K562 (cell line): Measurements from ENCODE around the gene APOBEC3F. TPM values are rescaled to one million over a fixed set of nuclear protein-coding genes. Genes with fewer than 3 reads are reported as not detected.
"Not testable (repeated sequence)": the region's sequence is repeated elsewhere in the genome, so short reads cannot be mapped to it uniquely, and the experiment has no call there.

Experiments used
- ATAC-seq: fragments of 200-7000 bp; cut with Tn5 transposase; 3 replicates; pipeline ENCODE4 v1.9.1; 2020; ENCODE audit warnings: moderate library complexity
- BruUV-seq: library from RNA; stranded (reverse); fragments of 400-500 nt; replicated peaks from 2 replicates; lab custom pipeline; 2021; lab: Mats Ljungman, UMichigan
- CTCF ChIA-PET: fragments of 300-600 bp; formaldehyde crosslinking; extraction: SDS; loops from one replicate; lab custom pipeline; 2021; ENCODE audit warnings: low intra/inter-chr PET ratio; lab: Yijun Ruan, JAX
- POLR2A ChIA-PET: fragments of 300-600, 350-650 bp; sonication (Branson Sonifier 250); formaldehyde crosslinking; extraction: SDS; loops from one replicate; lab custom pipeline; 2021; ENCODE audit warnings: antibody characterized with exemption, inconsistent platforms; lab: Yijun Ruan, JAX
- DNase-seq, 4 experiments: peaks; one replicate each; pipeline versions ENCODE4 v3.0.0 to v3.0.0-alpha.2; 2011 to 2018; ENCODE audit warnings: low spot score in 3 of 4, mixed read lengths in 3 of 4; ENCODE audit errors: extremely low read depth in 1 of 4
- FAIRE-seq: peaks from 2 replicates; lab custom pipeline; 2011; peaks lifted over from hg19 to GRCh38; lab: Jason Lieb, UNC
- H2AFZ ChIP-seq: 2 replicates; pipeline ENCODE4 v1.6.0; 2011; ENCODE audit warnings: low read depth, low read length, control low read depth, inconsistent platforms
- H3K27ac ChIP-seq: fragments of 200-600 bp; 3 replicates; pipeline ENCODE4 v1.8.0; 2011; ENCODE audit warnings: low read depth, mild to moderate bottlenecking, control low read depth, inconsistent platforms, low read length, moderate library complexity, mixed read lengths; ENCODE audit errors: extremely low read depth
- H3K27me3 ChIP-seq, 2 experiments: fragments of 300-600 bp in 1 of 2; 2 replicates in 1 of 2; 3 replicates in 1 of 2; pipeline versions ENCODE4 v1.6.0 to v1.8.0; 2011; ENCODE audit warnings: inconsistent platforms in 2 of 2, low read length in 2 of 2, mild to moderate bottlenecking in 1 of 2, mixed read lengths in 1 of 2, moderate library complexity in 1 of 2; ENCODE audit not compliant: control insufficient read depth in 2 of 2, insufficient read depth in 2 of 2
- H3K36me3 ChIP-seq: fragments of 300-600 bp; 3 replicates; pipeline ENCODE4 v1.8.0; 2011; ENCODE audit warnings: mild to moderate bottlenecking, low read length, inconsistent platforms; ENCODE audit not compliant: control insufficient read depth, insufficient read depth
- H3K4me1 ChIP-seq, 2 experiments: fragments of 200-600 bp in 1 of 2; replicated peaks in 1 of 2; 2 replicates in 1 of 2; 3 replicates in 1 of 2; pipeline versions ENCODE4 v1.5.1 to v1.8.0; 2011; ENCODE audit warnings: inconsistent platforms in 2 of 2, low read length in 2 of 2, mild to moderate bottlenecking in 1 of 2, mixed read lengths in 1 of 2, moderate library complexity in 1 of 2; ENCODE audit not compliant: control insufficient read depth in 2 of 2, insufficient read depth in 2 of 2
- H3K4me2 ChIP-seq: 2 replicates; pipeline ENCODE4 v1.6.1; 2011; ENCODE audit warnings: low read length, control low read depth, inconsistent platforms, mixed read lengths; ENCODE audit not compliant: insufficient read depth
- H3K4me3 ChIP-seq: fragments of 200-600 bp; sonication (generic), shearing (Covaris generic); 2 replicates; pipeline ENCODE4 v1.5.1; 2016; ENCODE audit warnings: control low read depth, inconsistent platforms
- H3K79me2 ChIP-seq: fragments of 200-600 bp; 3 replicates; pipeline ENCODE4 v1.8.0; 2011; ENCODE audit warnings: low read length, inconsistent platforms; ENCODE audit not compliant: control insufficient read depth, insufficient read depth
- H3K9ac ChIP-seq, 2 experiments: 2 replicates each; pipeline versions ENCODE4 v1.6.0 to v1.6.1; 2011; ENCODE audit warnings: low read depth in 2 of 2, low read length in 2 of 2, control low read depth in 1 of 2, inconsistent platforms in 1 of 2, mild to moderate bottlenecking in 1 of 2, mixed read lengths in 1 of 2; ENCODE audit not compliant: insufficient read depth in 1 of 2
- H3K9me1 ChIP-seq: one replicate; pipeline ENCODE4 v1.6.0; 2011; ENCODE audit warnings: inconsistent platforms, mild to moderate bottlenecking, low read length, moderate library complexity; ENCODE audit not compliant: control insufficient read depth, insufficient read depth
- H3K9me3 ChIP-seq: replicated peaks from 2 replicates; pipeline ENCODE4 v1.5.1; 2011; ENCODE audit warnings: low read depth, low read length, inconsistent platforms; ENCODE audit not compliant: control insufficient read depth, insufficient read depth
- H4K20me1 ChIP-seq: replicated peaks from 2 replicates; pipeline ENCODE4 v1.6.1; 2011; ENCODE audit warnings: low read length, inconsistent platforms, mixed read lengths; ENCODE audit not compliant: control insufficient read depth, insufficient read depth
- KLF16 ChIP-seq: IDR thresholded peaks from 2 replicates; pipeline ENCODE4 v1.6.1; 2016; ENCODE audit warnings: antibody characterized with exemption
- SAFB2 ChIP-seq: fragments of 200-400 bp; formaldehyde crosslinking; IDR thresholded peaks from 2 replicates; pipeline ENCODE4 v1.6.1; 2018; ENCODE audit warnings: borderline replicate concordance, low read length, low read depth, moderate library complexity; ENCODE audit not compliant: severe bottlenecking
- SP2 ChIP-seq: IDR thresholded peaks from 2 replicates; pipeline ENCODE4 v1.6.1; 2011; ENCODE audit warnings: mild to moderate bottlenecking, low read depth, low read length, moderate library complexity; ENCODE audit not compliant: poor library complexity, severe bottlenecking; ENCODE audit errors: extremely low read depth
- STAT5B ChIP-seq: fragments of 250-450 bp; sonication (Bioruptor Pico); IDR thresholded peaks from 2 replicates; pipeline ENCODE4 v1.8.0; 2021; ENCODE audit warnings: mild to moderate bottlenecking, inconsistent platforms
- U2AF2 ChIP-seq: fragments of 200-400 bp; formaldehyde crosslinking; optimal IDR thresholded peaks from 2 replicates; pipeline ENCODE3; 2017; ENCODE audit warnings: low read depth, mild to moderate bottlenecking, low read length
- ZNF347 ChIP-seq: fragments of 450-650 bp; formaldehyde crosslinking; IDR thresholded peaks from 2 replicates; pipeline ENCODE4 v1.4.0; 2020; ENCODE audit warnings: low read depth, mild to moderate bottlenecking, moderate library complexity
- ZNF436 ChIP-seq: fragments of 250-450, 450-650 bp; sonication (Bioruptor Pico); formaldehyde crosslinking; IDR thresholded peaks from 2 replicates; pipeline ENCODE4 v1.7.0; 2020; ENCODE audit warnings: mild to moderate bottlenecking
- ZNF444 ChIP-seq: fragments of 250-450 bp; sonication (Bioruptor Pico); IDR thresholded peaks from 2 replicates; pipeline ENCODE4 v1.4.0; 2020; ENCODE audit warnings: mild to moderate bottlenecking, moderate library complexity
- ZNF785 ChIP-seq: fragments of 250-450 bp; sonication (Bioruptor Pico); IDR thresholded peaks from 2 replicates; pipeline ENCODE4 v1.4.0; 2020; ENCODE audit warnings: mild to moderate bottlenecking
- WGBS: fragments of 100-300 bp; shearing (Covaris generic); methylation state at CpG from one replicate; pipeline ENCODE4 v1.1.6; 2016; ENCODE audit warnings: low coverage, mixed read lengths; ENCODE audit not compliant: insufficient coverage; ENCODE audit errors: missing lambda C conversion rate; 5-methylcytosine and 5-hydroxymethylcytosine counted together
- in situ Hi-C: fragments of 300-500 bp; cut with MboI; formaldehyde crosslinking; loops from 4 replicates; pipeline ENCODE4 v1.15.0; 2018; ENCODE audit warnings: inconsistent platforms, mixed read lengths
- intact Hi-C: fragments of 100-400 bp; cut with micrococcal nuclease; formaldehyde crosslinking; loops from 2 replicates; pipeline ENCODE4 v1.14.2; 2022
- polyA plus RNA-seq, 8 experiments: library from polyadenylated mRNA; depleted of rRNA in 4 of 8; stranded (reverse) in 5 of 8; unstranded in 3 of 8; fragments of >200 nt; fragmentation: Nextera tagmentation in 2 of 8; fragmentation: Illumina TruSeq in 1 of 8; extraction: Ambion mirVana in 2 of 8; extraction: Trizol in 1 of 8; gene quantifications; 2 replicates each; pipeline versions ENCODE4 v1.2.1 to v1.2.3, GENCODE V29; 2011 to 2014; ENCODE audit warnings: inconsistent platforms in 1 of 8, missing spikeins in 1 of 8
- total RNA-seq, 7 experiments: library from RNA; depleted of rRNA in 6 of 7; stranded (reverse); fragments of >200 nt in 6 of 7; fragmentation: Illumina TruSeq in 2 of 7; extraction: Trizol in 2 of 7; gene quantifications; 2 replicates each; pipeline versions ENCODE4 v1.2.1 to v1.2.3, GENCODE V29; 2011 to 2021; ENCODE audit warnings: low replicate concordance in 1 of 7

APOBEC3F gene
- total and polyA plus RNA-seq, 9 of the 15 experiments (the other 6 are each of a cell fraction or from before 2014, with no cell fraction given): 1.1 to 3.3 (median 1.9) TPM

GRCh38 chr22:39070186-39070585 lies 29.5 kb downstream of the APOBEC3F start:
- 73% methylated on average over 6 of the region's 7 CpGs for WGBS
- Histone ChIP-seq H3K4me3 (no peak overlapping the region), H3K9ac (no peak overlapping the region), H2AFZ (no peak overlapping the region), H3K9me1 (no peaks in the 10 kb centered on the region), H3K79me2 (no peaks in the 10 kb centered on the region), H3K4me2 (no peak overlapping the region), H3K4me1 (no peaks in the 10 kb centered on the region; a peak in 2 of 5 replicates), H3K9me3 (no peaks in the 10 kb centered on the region), H3K27me3 (no peaks in the 10 kb centered on the region), H3K36me3 (no peaks in the 10 kb centered on the region), H4K20me1 (no peaks in the 10 kb centered on the region), H3K27ac (no peak overlapping the region)
- ATAC-seq: no peak
- in situ Hi-C loops (no loop called here), intact Hi-C loops (no loop called here)
- FAIRE-seq: no peak
- POLR2A ChIA-PET: interaction anchor here (0.6 kb wide), 1 partner anchor 1567 kb away, joined by 4 read pairs; no protein-coding TSS in a partner anchor
- CTCF ChIA-PET: no interaction called here
- no peak for DNase-seq
- TF ChIP-seq ZNF436 (CRISPR knock-in tag) (no peak), SP2 (no peak), ZNF444 (no peak), ZNF347 (CRISPR knock-in tag) (no peak), SAFB2 (no peak), KLF16 (no peak), STAT5B (CRISPR knock-in tag) (no peak), ZNF785 (CRISPR knock-in tag) (no peak), U2AF2 (no peak)
- no TSS peak for BruUV-seq

GRCh38 chr22:39072581-39072981 lies 31.9 kb downstream of the APOBEC3F start:
- intact Hi-C loops, BruUV-seq, H4K20me1 ChIP-seq, in situ Hi-C loops, DNase-seq, H2AFZ ChIP-seq, H3K27me3 ChIP-seq, H3K79me2 ChIP-seq, ATAC-seq, H3K9me3 ChIP-seq, POLR2A ChIA-PET, H3K9ac ChIP-seq, H3K4me2 ChIP-seq, H3K9me1 ChIP-seq, H3K27ac ChIP-seq, H3K4me3 ChIP-seq, FAIRE-seq, H3K36me3 ChIP-seq, CTCF ChIA-PET: not testable (repeated sequence)
- H3K4me1 ChIP-seq: peaks cover 0 to 12% of the 10 kb centered on the region in 2 experiments; a peak in 4 of 5 replicates
- 74% methylated on average over 5 of the region's 7 CpGs for WGBS
